H1 (cell line): ENCODE results near the gene TSPAN3. TPM values are rescaled to one million over a fixed set of nuclear protein-coding genes. Genes with fewer than 3 reads are reported as not detected.

ENCODE experiments used
- CTCF ChIA-PET: fragments of 300-600 bp; sonication (Branson Sonifier 250); formaldehyde crosslinking; loops from one replicate; lab custom pipeline; 2021; ENCODE audit not compliant: partially characterized antibody; lab: Charles Lee
- POLR2A ChIA-PET: fragments of 300-600 bp; sonication (Branson Sonifier 250); formaldehyde crosslinking; loops from one replicate; lab custom pipeline; 2021; ENCODE audit warnings: inconsistent platforms; ENCODE audit not compliant: partially characterized antibody; lab: Charles Lee
- DNase-seq, 2 experiments: peaks; one replicate each; pipeline versions ENCODE4 v3.0.0 to v3.0.0-alpha.2; 2010 to 2022; ENCODE audit warnings: low spot score in 2 of 2, low read depth in 1 of 2, mixed read lengths in 1 of 2
- FAIRE-seq: peaks from 2 replicates; lab custom pipeline; 2011; peaks lifted over from hg19 to GRCh38; lab: Jason Lieb, UNC
- H2AFZ ChIP-seq: 2 replicates; pipeline ENCODE4 v1.8.1; 2012; ENCODE audit warnings: low read length, inconsistent platforms
- H2AK5ac ChIP-seq: 2 replicates; pipeline ENCODE4 v1.6.1; 2013; ENCODE audit warnings: low read depth, low read length
- H2BK120ac ChIP-seq: replicated peaks from 2 replicates; pipeline ENCODE3; 2013; ENCODE audit warnings: low read depth, low read length, inconsistent platforms
- H2BK12ac ChIP-seq: 2 replicates; pipeline ENCODE4 v1.6.1; 2013; ENCODE audit warnings: low read depth, low read length
- H2BK15ac ChIP-seq: 2 replicates; pipeline ENCODE4 v1.6.1; 2013; ENCODE audit warnings: low read length
- H2BK20ac ChIP-seq: 2 replicates; pipeline ENCODE4 v1.6.1; 2013; ENCODE audit warnings: low read length
- H2BK5ac ChIP-seq: 2 replicates; pipeline ENCODE4 v1.6.1; 2013; ENCODE audit warnings: low read depth, low read length
- H3K14ac ChIP-seq: 2 replicates; pipeline ENCODE4 v1.6.1; 2013; ENCODE audit warnings: inconsistent platforms; ENCODE audit not compliant: insufficient read length
- H3K18ac ChIP-seq: 2 replicates; pipeline ENCODE4 v1.6.1; 2013; ENCODE audit warnings: low read length; ENCODE audit errors: extremely low read depth
- H3K23ac ChIP-seq: 2 replicates; pipeline ENCODE4 v1.6.1; 2013; ENCODE audit warnings: inconsistent platforms; ENCODE audit not compliant: insufficient read length
- H3K23me2 ChIP-seq: 2 replicates; pipeline ENCODE4 v1.6.1; 2013; ENCODE audit warnings: low read depth, low read length
- H3K27ac ChIP-seq: 2 replicates; pipeline ENCODE4 v1.6.1; 2011; ENCODE audit warnings: low read depth, low read length, inconsistent platforms
- H3K27me3 ChIP-seq, 4 experiments: replicated peaks in 1 of 4; 1 replicate in 1 of 4; 2 replicates in 3 of 4; pipeline versions ENCODE4 v1.6.1 to v1.8.1; 2011 to 2013; ENCODE audit warnings: low read length in 3 of 4, mild to moderate bottlenecking in 3 of 4, inconsistent platforms in 2 of 4, mixed read lengths in 2 of 4, moderate library complexity in 1 of 4; ENCODE audit not compliant: control insufficient read depth in 3 of 4, insufficient read depth in 3 of 4; ENCODE audit errors: extremely low read depth in 1 of 4
- H3K36me3 ChIP-seq, 4 experiments: 2 replicates each; pipeline versions ENCODE4 v1.6.1 to v1.8.1; 2011 to 2013; ENCODE audit warnings: mild to moderate bottlenecking in 4 of 4, low read length in 3 of 4, moderate library complexity in 2 of 4, control low read depth in 1 of 4, inconsistent platforms in 1 of 4; ENCODE audit not compliant: insufficient read depth in 4 of 4, control insufficient read depth in 2 of 4
- H3K4ac ChIP-seq: replicated peaks from 2 replicates; pipeline ENCODE3; 2013; ENCODE audit warnings: low read length, low read depth, mixed read lengths, inconsistent platforms; ENCODE audit not compliant: insufficient read length
- H3K4me1 ChIP-seq, 4 experiments: replicated peaks in 1 of 4; 1 replicate in 1 of 4; 2 replicates in 3 of 4; pipeline versions ENCODE4 v1.6.1 to v1.8.1; 2011 to 2013; ENCODE audit warnings: low read length in 3 of 4, inconsistent platforms in 2 of 4, mixed read lengths in 1 of 4; ENCODE audit not compliant: insufficient read depth in 4 of 4, control insufficient read depth in 3 of 4
- H3K4me2 ChIP-seq, 2 experiments: 2 replicates each; pipeline versions ENCODE4 v1.6.1 to v1.8.1; 2011 to 2013; ENCODE audit warnings: low read depth in 2 of 2, low read length in 2 of 2, control low read depth in 1 of 2, inconsistent platforms in 1 of 2, mild to moderate bottlenecking in 1 of 2; ENCODE audit not compliant: insufficient read depth in 1 of 2
- H3K4me3 ChIP-seq, 4 experiments: fragments of 200-600, 300-600 bp in 1 of 4; sonication (generic), shearing (Covaris generic), sonication (Bioruptor Twin) in 1 of 4; 2 replicates each; pipeline versions ENCODE4 v1.5.1 to v1.8.1; 2011 to 2016; ENCODE audit warnings: low read length in 4 of 4, low read depth in 3 of 4, control low read depth in 2 of 4, inconsistent platforms in 2 of 4, mild to moderate bottlenecking in 2 of 4, mixed read lengths in 1 of 4, moderate library complexity in 1 of 4; ENCODE audit not compliant: insufficient read depth in 2 of 4; ENCODE audit errors: extremely low read depth in 1 of 4
- H3K56ac ChIP-seq: replicated peaks from 2 replicates; pipeline ENCODE3; 2013; ENCODE audit warnings: low read depth, mild to moderate bottlenecking, mixed read lengths, low read length, inconsistent platforms; ENCODE audit not compliant: insufficient read length
- H3K79me1 ChIP-seq: 2 replicates; pipeline ENCODE4 v1.6.1; 2013; ENCODE audit warnings: low read depth, low read length, control low read depth
- H3K79me2 ChIP-seq, 2 experiments: 2 replicates each; pipeline versions ENCODE4 v1.6.1 to v1.8.1; 2012 to 2013; ENCODE audit warnings: low read length in 2 of 2, mild to moderate bottlenecking in 2 of 2, inconsistent platforms in 1 of 2; ENCODE audit not compliant: insufficient read depth in 2 of 2, control insufficient read depth in 1 of 2
- H3K9ac ChIP-seq, 4 experiments: replicated peaks in 1 of 4; 1 replicate in 1 of 4; 2 replicates in 3 of 4; pipeline versions ENCODE4 v1.6.1 to v1.8.1; 2011 to 2013; ENCODE audit warnings: low read depth in 3 of 4, low read length in 3 of 4, control low read depth in 2 of 4, mild to moderate bottlenecking in 2 of 4, moderate library complexity in 2 of 4, inconsistent platforms in 1 of 4; ENCODE audit errors: extremely low read depth in 1 of 4
- H3K9me3 ChIP-seq, 2 experiments: 2 replicates each; pipeline versions ENCODE4 v1.6.1 to v1.8.1; 2012 to 2013; ENCODE audit warnings: mild to moderate bottlenecking in 2 of 2, moderate library complexity in 2 of 2, control low read depth in 1 of 2, inconsistent platforms in 1 of 2, low read depth in 1 of 2, low read length in 1 of 2, mixed read lengths in 1 of 2; ENCODE audit not compliant: insufficient read depth in 2 of 2
- H4K20me1 ChIP-seq, 2 experiments: replicated peaks in 1 of 2; 2 replicates each; pipeline versions ENCODE3 to v1.8.1; 2011 to 2013; ENCODE audit warnings: inconsistent platforms in 2 of 2, low read length in 2 of 2, mild to moderate bottlenecking in 1 of 2; ENCODE audit not compliant: insufficient read depth in 2 of 2, control insufficient read depth in 1 of 2
- H4K5ac ChIP-seq: 2 replicates; pipeline ENCODE4 v1.6.1; 2013; ENCODE audit warnings: low read length, low read depth, mixed read lengths, inconsistent platforms; ENCODE audit not compliant: insufficient read length
- H4K8ac ChIP-seq: 2 replicates; pipeline ENCODE4 v1.8.0; 2013; ENCODE audit warnings: mild to moderate bottlenecking, moderate library complexity, low read length, inconsistent platforms; ENCODE audit not compliant: insufficient read depth; ENCODE audit errors: extremely low read depth
- H4K91ac ChIP-seq: replicated peaks from 2 replicates; pipeline ENCODE3; 2013; ENCODE audit warnings: low read length, mixed read lengths, inconsistent platforms; ENCODE audit not compliant: insufficient read length
- WGBS, 2 experiments: shearing (Covaris generic) in 1 of 2; methylation state at CpG; one replicate each; pipeline versions ENCODE4 v1.1.6 to v1.1.7; 2013 to 2015; ENCODE audit warnings: low lambda C conversion rate in 2 of 2, mixed read lengths in 2 of 2, inconsistent platforms in 1 of 2, low coverage in 1 of 2, missing lambda C conversion rate in 1 of 2; ENCODE audit not compliant: insufficient replicate concordance in 2 of 2, insufficient coverage in 1 of 2, insufficient read length in 1 of 2; ENCODE audit errors: extremely low coverage in 1 of 2, missing lambda C conversion rate in 1 of 2; 5-methylcytosine and 5-hydroxymethylcytosine counted together
- polyA plus RNA-seq, 7 experiments: library from polyadenylated mRNA; depleted of rRNA in 3 of 7; stranded (reverse) in 5 of 7; unstranded in 2 of 7; fragments of >200 nt in 5 of 7; fragments of 200-250 nt in 2 of 7; gene quantifications; 1 replicate in 5 of 7; 2 replicates in 1 of 7; 4 replicates in 1 of 7; pipeline versions ENCODE4 v1.2.1 to v1.2.3, GENCODE V29; 2011 to 2013; ENCODE audit warnings: missing spikeins in 2 of 7, mixed read lengths in 2 of 7
- total RNA-seq: library from RNA; stranded (reverse); fragmentation: NEBNext Ultra II Directional; extraction: Animal tissue kit (Norgen Biotek cat#: 25700); gene quantifications from 2 replicates; pipeline ENCODE4 v1.2.1, GENCODE V29; 2021

Gene TSPAN3
- total and polyA plus RNA-seq, 2 of the 8 experiments (the other 6 are each of a cell fraction or from before 2014, with no cell fraction given) = 107 to 238 TPM

- Histone ChIP-seq H3K4me3 (no peak overlapping the region), H2BK5ac (no peak overlapping the region), H3K79me2 (no peaks in the 10 kb centered on the region), H2BK20ac (no peak overlapping the region), H4K5ac (no peak overlapping the region), H4K8ac (no peak overlapping the region), H3K9ac (no peak overlapping the region), H3K18ac (no peak overlapping the region), H4K91ac (no peak overlapping the region), H3K4me1 (peaks cover 0 to 4% (median 0%) of the 10 kb centered on the region in 4 experiments; a peak in 1 of 7 replicates), H3K4me2 (no peak overlapping the region), H2BK120ac (no peak overlapping the region), H2AFZ (no peak overlapping the region), H3K4ac (no peak overlapping the region), H3K27me3 (no peaks in the 10 kb centered on the region), H3K9me3 (no peaks in the 10 kb centered on the region), H3K79me1 (no peaks in the 10 kb centered on the region), H2AK5ac (no peak overlapping the region), H3K27ac (no peak overlapping the region), H3K23me2 (peaks cover 5% of the 10 kb centered on the region; the same call in 1 of the 2 replicates), H2BK12ac (no peak overlapping the region), H3K56ac (no peak overlapping the region), H3K14ac (no peak overlapping the region), H4K20me1 (no peaks in the 10 kb centered on the region), H3K36me3 (no peaks in the 10 kb centered on the region), H3K23ac (no peak overlapping the region), H2BK15ac (no peak overlapping the region)
- 57% methylated on average over 4 of the region's 4 CpGs; no CpG with 5 or more reads in 1 of the 2 experiments for WGBS, 2 experiments
- no peak for FAIRE-seq
- ChIA-PET POLR2A (no interaction called here), CTCF (interaction anchor here (0.9 to 2.2 kb wide), 8 partner anchors 10 to 88 kb away, joined by 3 to 10 read pairs (median 4); no protein-coding TSS in a partner anchor)
- no peak for DNase-seq
These were observed 58.0 kb downstream of the TSPAN3 start for GRCh38 chr15:77012868-77013267.
